CD4-positive, alpha-beta T cell (primary cell): ENCODE data around the gene TPSAB1. TPM values are rescaled to one million over a fixed set of nuclear protein-coding genes. Genes with fewer than 3 reads are reported as not detected.

Experiments used
- ATAC-seq: fragments of 200-7000 bp; cut with Tn5 transposase; one replicate; pipeline ENCODE4 v1.10.0; 2022; ENCODE audit warnings: mild to moderate bottlenecking; ENCODE audit not compliant: poor library complexity
- CTCF ChIA-PET: fragments of 350-600 bp; sonication (Branson Sonifier 250); formaldehyde crosslinking; loops from one replicate; lab custom pipeline; 2021; ENCODE audit warnings: antibody characterized with exemption, inconsistent platforms; lab: Charles Lee
- POLR2A ChIA-PET: fragments of 350-600 bp; sonication (Branson Sonifier 250); formaldehyde crosslinking; loops from one replicate; lab custom pipeline; 2021; ENCODE audit warnings: antibody characterized with exemption, inconsistent platforms; lab: Charles Lee
- DNase-seq, 14 experiments: peaks; one replicate each; pipeline ENCODE4 v3.0.0-alpha.2; 2013 to 2020; ENCODE audit warnings: mixed read lengths in 2 of 14
- H3K27ac ChIP-seq, 2 donors: one replicate each; pipeline versions ENCODE4 v1.5.1 to v1.7.0; 2013; ENCODE audit warnings: low read length in 2 of 2, low read depth in 1 of 2, mild to moderate bottlenecking in 1 of 2
- H3K27me3 ChIP-seq, 2 experiments: 1 replicate in 1 of 2; 2 replicates in 1 of 2; pipeline versions ENCODE4 v1.6.1 to v1.7.0; 2013; ENCODE audit warnings: low read length in 2 of 2, control low read depth in 1 of 2, mild to moderate bottlenecking in 1 of 2, moderate library complexity in 1 of 2; ENCODE audit not compliant: insufficient read depth in 2 of 2, control insufficient read depth in 1 of 2
- H3K36me3 ChIP-seq: one replicate; pipeline ENCODE4 v1.6.1; 2013; ENCODE audit warnings: low read length, control low read depth; ENCODE audit not compliant: insufficient read depth
- H3K4me1 ChIP-seq: one replicate; pipeline ENCODE4 v1.6.1; 2013; ENCODE audit warnings: low read length, control low read depth; ENCODE audit not compliant: insufficient read depth
- H3K4me3 ChIP-seq: one replicate; pipeline ENCODE4 v1.5.1; 2013; ENCODE audit warnings: mild to moderate bottlenecking, low read length, moderate library complexity
- H3K9me3 ChIP-seq, 2 experiments: 1 replicate in 1 of 2; 2 replicates in 1 of 2; pipeline versions ENCODE4 v1.6.1 to v1.7.0; 2013; ENCODE audit warnings: low read length in 2 of 2, mild to moderate bottlenecking in 2 of 2, control low read depth in 1 of 2, moderate library complexity in 1 of 2; ENCODE audit not compliant: control insufficient read depth in 1 of 2, insufficient read depth in 1 of 2
- H3K27ac Mint-ChIP-seq: one replicate; pipeline ENCODE4 v1.8.0; 2020; ENCODE audit warnings: mixed read lengths
- H3K27me3 Mint-ChIP-seq: one replicate; pipeline ENCODE4 v1.8.0; 2021; ENCODE audit warnings: mixed read lengths
- H3K36me3 Mint-ChIP-seq: one replicate; pipeline ENCODE4 v1.8.0; 2021; ENCODE audit warnings: low read depth, mixed read lengths
- H3K4me1 Mint-ChIP-seq: one replicate; pipeline ENCODE4 v1.8.0; 2021; ENCODE audit warnings: low read depth, mixed read lengths
- H3K4me3 Mint-ChIP-seq: one replicate; pipeline ENCODE4 v1.8.0; 2020; ENCODE audit warnings: mild to moderate bottlenecking, mixed read lengths
- H3K9me3 Mint-ChIP-seq: one replicate; pipeline ENCODE4 v1.8.0; 2020; ENCODE audit warnings: mixed read lengths
- CTCF ChIP-seq: fragments of 200-600 bp; IDR thresholded peaks from one replicate; pipeline ENCODE4 v1.8.0; 2022; ENCODE audit warnings: antibody characterized with exemption, mild to moderate bottlenecking
- intact Hi-C, 2 experiments: fragments of 100-400 bp; cut with DNase I in 1 of 2; cut with micrococcal nuclease in 1 of 2; formaldehyde crosslinking; loops; one replicate each; pipeline versions ENCODE4 v1.15.1 to v1.9.0; 2023 to 2025; cut with DNase I, micrococcal nuclease
- total RNA-seq, 174 experiments: library from RNA in 2 of 174; stranded (reverse) in 2 of 174; gene quantifications; one replicate each; pipeline ENCODE4 v1.2.3 and lab custom pipeline; 2021 to 2026

TPSAB1 gene
- total RNA-seq, 2 experiments from 2014 or later, result 0.22 TPM; not detected in 1

- CTCF ChIA-PET, result no interaction called here
- ATAC-seq (no peak), DNase-seq (no peak)
- Mint-ChIP-seq H3K27ac (no peak overlapping the region), H3K27me3 (no peaks in the 10 kb centered on the region), H3K4me1 (no peaks in the 10 kb centered on the region), H3K36me3 (no peaks in the 10 kb centered on the region), H3K9me3 (peaks cover 3% of the 10 kb centered on the region), H3K4me3 (no peak overlapping the region)
- Histone ChIP-seq H3K4me3 (no peak overlapping the region), H3K4me1 (no peaks in the 10 kb centered on the region), H3K27me3 (no peaks in the 10 kb centered on the region), H3K36me3 (no peaks in the 10 kb centered on the region), H3K27ac (no peak overlapping the region), H3K9me3 (peaks cover 0 to 18% of the 10 kb centered on the region in 2 experiments)
- no peak for TF ChIP-seq CTCF
- POLR2A ChIA-PET, result no interaction called here
- intact Hi-C loops, result no loop called here
Measured at GRCh38 chr16:1202274-1202673, 38.2 kb upstream of the TPSAB1 start.

GRCh38 chr16:1204933-1205332 lies 35.6 kb upstream of the TPSAB1 start:
- DNase-seq, result no peak
- no peak for ATAC-seq
- Mint-ChIP-seq H3K4me3 (no peak overlapping the region), H3K4me1 (peaks cover 5% of the 10 kb centered on the region), H3K27ac (no peak overlapping the region), H3K27me3 (no peaks in the 10 kb centered on the region), H3K9me3 (no peaks in the 10 kb centered on the region), H3K36me3 (no peaks in the 10 kb centered on the region)
- peaks cover 0 to 12% of the 10 kb centered on the region in 2 experiments for H3K9me3 ChIP-seq
- ChIA-PET POLR2A (no interaction called here), CTCF (no interaction called here)
- H3K4me3 ChIP-seq, result no peak overlapping the region
- intact Hi-C loops, result no loop called here
- TF ChIP-seq CTCF, result no peak
- H3K4me1 ChIP-seq, result peaks cover 16% of the 10 kb centered on the region
- no peaks in the 10 kb centered on the region for H3K27me3 ChIP-seq
- no peaks in the 10 kb centered on the region for H3K36me3 ChIP-seq
- no peak overlapping the region for H3K27ac ChIP-seq

- Histone ChIP-seq H3K4me1 (peaks cover 16% of the 10 kb centered on the region), H3K4me3 (no peak overlapping the region), H3K27ac (no peak overlapping the region), H3K9me3 (peaks cover 0 to 10% of the 10 kb centered on the region in 2 experiments), H3K36me3 (no peaks in the 10 kb centered on the region), H3K27me3 (no peaks in the 10 kb centered on the region)
- intact Hi-C loops, result no loop called here
- no peak for TF ChIP-seq CTCF
- ChIA-PET CTCF (no interaction called here), POLR2A (no interaction called here)
- no peaks in the 10 kb centered on the region for H3K36me3 Mint-ChIP-seq
- peaks cover 5% of the 10 kb centered on the region for H3K4me1 Mint-ChIP-seq
- H3K27ac Mint-ChIP-seq, result no peak overlapping the region
- H3K9me3 Mint-ChIP-seq, result no peaks in the 10 kb centered on the region
- no peaks in the 10 kb centered on the region for H3K27me3 Mint-ChIP-seq
- no peak for ATAC-seq
- no peak overlapping the region for H3K4me3 Mint-ChIP-seq
- DNase-seq, result no peak
Measured at GRCh38 chr16:1206326-1206725, 34.2 kb upstream of the TPSAB1 start.
